ENCODE results near the gene STOX2.

Gene STOX2

GRCh38 chr4:183898456-183898855 is 6.7 kb upstream of the STOX2 start:
- DNase-seq: no peak

- no peak for DNase-seq
Measured at GRCh38 chr4:183903021-183903760, 1.9 kb upstream of the STOX2 start.

- peak; percentile 87 for DNase-seq
Measured at GRCh38 chr4:183905593-183906488, 734 bp downstream of the STOX2 start.

GRCh38 chr4:183906489-183906738 is 1.3 kb downstream of the STOX2 start:
- DNase-seq: no peak

- peak; percentile 86 for DNase-seq
Measured at GRCh38 chr4:183906739-183907651, 1.9 kb downstream of the STOX2 start.

GRCh38 chr4:183907871-183908683 is 3.0 kb downstream of the STOX2 start:
- peak; percentile 62 for DNase-seq

- no peak for DNase-seq
Measured at GRCh38 chr4:183909187-183909586, 4.1 kb downstream of the STOX2 start.

GRCh38 chr4:183909801-183910200 is 4.7 kb downstream of the STOX2 start:
- no peak for DNase-seq

GRCh38 chr4:183912585-183912984 is 7.5 kb downstream of the STOX2 start:
- no peak for DNase-seq

GRCh38 chr4:183915976-183916375 is 10.9 kb downstream of the STOX2 start:
- no peak for DNase-seq

GRCh38 chr4:183918696-183919095 is 13.6 kb downstream of the STOX2 start:
- DNase-seq: no peak

- no peak for DNase-seq
Measured at GRCh38 chr4:183919141-183919540, 14.0 kb downstream of the STOX2 start.

GRCh38 chr4:183920512-183920911 is 15.4 kb downstream of the STOX2 start:
- DNase-seq: no peak

GRCh38 chr4:183921335-183921734 is 16.2 kb downstream of the STOX2 start:
- no peak for DNase-seq

GRCh38 chr4:183924362-183925044 is 19.4 kb downstream of the STOX2 start:
- no peak for DNase-seq

- DNase-seq: no peak
Measured at GRCh38 chr4:183926950-183927349, 21.8 kb downstream of the STOX2 start.

- no peak for DNase-seq
Measured at GRCh38 chr4:183932576-183932975, 27.5 kb downstream of the STOX2 start.

- no peak for DNase-seq
Measured at GRCh38 chr4:183934761-183935160, 29.7 kb downstream of the STOX2 start.

- DNase-seq: no peak
Measured at GRCh38 chr4:183935355-183936005, 30.4 kb downstream of the STOX2 start.

GRCh38 chr4:183936047-183936446 is 30.9 kb downstream of the STOX2 start:
- peak; percentile 34 for DNase-seq

All from eye (tissue), 1 donor.